NCI-H82 treated with DMSO at 0.1 percent for 48 hours (cell line): ENCODE data around the gene GYPE.
"Not testable (repeated sequence)": the region's sequence is repeated elsewhere in the genome, so short reads cannot be mapped to it uniquely, and the experiment has no call there.

Experiments
- DNase-seq: peaks from one replicate; lab custom pipeline; 2025; ENCODE audit not compliant: unreplicated experiment; lab: John Stamatoyannopoulos, UW

The GYPE gene

GRCh38 chr4:143905440-143905839 is at the start of gene GYPE:
TSS of gene GYPE (minus strand) at chr4:143905559. CDS start at chr4:143905507, 52 bp downstream.
- not testable (repeated sequence) for DNase-seq

GRCh38 chr4:143951458-143951972 is 46.2 kb upstream of the GYPE start:
- not testable (repeated sequence) for DNase-seq

GRCh38 chr4:143950967-143951366 is 45.6 kb upstream of the GYPE start:
- DNase-seq: not testable (repeated sequence)

GRCh38 chr4:143950185-143950584 is 44.8 kb upstream of the GYPE start:
- DNase-seq: not testable (repeated sequence)

GRCh38 chr4:143947493-143947892 is 42.1 kb upstream of the GYPE start:
- DNase-seq: not testable (repeated sequence)

- DNase-seq: not testable (repeated sequence)
Observed at GRCh38 chr4:143940708-143941107, 35.3 kb upstream of the GYPE start.

GRCh38 chr4:143939528-143939927 is 34.2 kb upstream of the GYPE start:
- no peak for DNase-seq

GRCh38 chr4:143938890-143939289 is 33.5 kb upstream of the GYPE start:
- not testable (repeated sequence) for DNase-seq

- DNase-seq: no peak
Observed at GRCh38 chr4:143921181-143921580, 15.8 kb upstream of the GYPE start.

GRCh38 chr4:143916485-143916884 is 11.1 kb upstream of the GYPE start:
- DNase-seq: not testable (repeated sequence)

- not testable (repeated sequence) for DNase-seq
Observed at GRCh38 chr4:143912478-143912877, 7.1 kb upstream of the GYPE start.

- DNase-seq: not testable (repeated sequence)
Observed at GRCh38 chr4:143911528-143912417, 6.4 kb upstream of the GYPE start.

- not testable (repeated sequence) for DNase-seq
Observed at GRCh38 chr4:143910906-143911305, 5.5 kb upstream of the GYPE start.

GRCh38 chr4:143907811-143908210 is 2.5 kb upstream of the GYPE start:
- DNase-seq: not testable (repeated sequence)

- not testable (repeated sequence) for DNase-seq
Observed at GRCh38 chr4:143904431-143904830, 928 bp downstream of the GYPE start.

GRCh38 chr4:143890323-143890722 is 15.0 kb downstream of the GYPE start:
- DNase-seq: not testable (repeated sequence)

- not testable (repeated sequence) for DNase-seq
Observed at GRCh38 chr4:143888189-143888588, 17.2 kb downstream of the GYPE start.

- DNase-seq: not testable (repeated sequence)
Observed at GRCh38 chr4:143884965-143885364, 20.4 kb downstream of the GYPE start.

- DNase-seq: no peak
Observed at GRCh38 chr4:143883529-143883928, 21.8 kb downstream of the GYPE start.

GRCh38 chr4:143882892-143883291 is 22.5 kb downstream of the GYPE start:
- no peak for DNase-seq

- DNase-seq: not testable (repeated sequence)
Observed at GRCh38 chr4:143879561-143879960, 25.8 kb downstream of the GYPE start.

GRCh38 chr4:143875357-143875756 is 30.0 kb downstream of the GYPE start:
- not testable (repeated sequence) for DNase-seq
